Cerebellar nuclear complex (tissue), 1 donor: ENCODE results near the gene SEL1L.
"Not testable (repeated sequence)": the region's sequence is repeated elsewhere in the genome, so short reads cannot be mapped to it uniquely, and the experiment has no call there.

ENCODE experiments used
- DNase-seq, 2 experiments: peaks; one replicate each; lab custom pipeline; 2025; lab: John Stamatoyannopoulos, UW

Gene SEL1L

GRCh38 chr14:81525129-81525528 is 8.5 kb downstream of the SEL1L start:
- DNase-seq = no peak

DNA sequence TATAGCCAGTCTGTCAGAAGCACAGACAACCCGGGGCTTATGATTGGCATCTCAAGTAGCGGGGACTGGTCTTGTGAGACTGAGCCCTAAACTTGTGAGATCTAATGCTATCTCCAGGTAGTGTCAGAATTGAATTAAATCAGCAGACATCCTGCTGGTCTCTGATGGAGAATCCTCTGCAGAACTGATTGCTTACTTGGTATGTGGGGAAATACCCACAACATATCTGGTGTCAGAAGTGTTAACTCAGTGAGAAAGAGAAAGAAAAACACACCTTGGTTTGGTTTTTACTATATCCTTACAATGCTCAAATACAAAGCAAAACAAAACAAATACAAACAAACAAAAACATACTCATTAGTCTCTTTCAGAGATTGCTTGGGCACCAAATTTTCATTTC is 10.0 kb downstream of the SEL1L start:
- no peak for DNase-seq

DNA sequence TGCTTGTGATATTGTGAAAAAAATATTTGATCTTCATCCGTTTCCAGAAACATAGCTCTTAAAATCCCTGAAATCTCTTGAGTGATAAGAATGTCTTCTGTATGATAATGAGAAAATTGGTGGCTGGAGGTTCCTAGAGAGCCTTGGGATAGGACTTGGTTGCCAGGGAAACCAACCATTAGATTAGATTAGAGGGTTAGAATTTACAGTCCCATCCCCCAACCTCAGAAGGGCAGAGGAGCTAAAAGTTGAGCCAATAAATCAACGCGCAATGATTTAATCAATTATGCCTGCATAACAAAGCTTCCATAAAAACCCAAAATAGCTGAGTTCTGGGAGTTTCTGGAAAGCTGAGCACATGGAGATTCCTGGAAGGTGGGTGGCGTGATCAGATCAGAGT is 10.6 kb downstream of the SEL1L start:
- DNase-seq = no peak

GRCh38 chr14:81521356-81521755 is 12.3 kb downstream of the SEL1L start:
- no peak for DNase-seq

DNA sequence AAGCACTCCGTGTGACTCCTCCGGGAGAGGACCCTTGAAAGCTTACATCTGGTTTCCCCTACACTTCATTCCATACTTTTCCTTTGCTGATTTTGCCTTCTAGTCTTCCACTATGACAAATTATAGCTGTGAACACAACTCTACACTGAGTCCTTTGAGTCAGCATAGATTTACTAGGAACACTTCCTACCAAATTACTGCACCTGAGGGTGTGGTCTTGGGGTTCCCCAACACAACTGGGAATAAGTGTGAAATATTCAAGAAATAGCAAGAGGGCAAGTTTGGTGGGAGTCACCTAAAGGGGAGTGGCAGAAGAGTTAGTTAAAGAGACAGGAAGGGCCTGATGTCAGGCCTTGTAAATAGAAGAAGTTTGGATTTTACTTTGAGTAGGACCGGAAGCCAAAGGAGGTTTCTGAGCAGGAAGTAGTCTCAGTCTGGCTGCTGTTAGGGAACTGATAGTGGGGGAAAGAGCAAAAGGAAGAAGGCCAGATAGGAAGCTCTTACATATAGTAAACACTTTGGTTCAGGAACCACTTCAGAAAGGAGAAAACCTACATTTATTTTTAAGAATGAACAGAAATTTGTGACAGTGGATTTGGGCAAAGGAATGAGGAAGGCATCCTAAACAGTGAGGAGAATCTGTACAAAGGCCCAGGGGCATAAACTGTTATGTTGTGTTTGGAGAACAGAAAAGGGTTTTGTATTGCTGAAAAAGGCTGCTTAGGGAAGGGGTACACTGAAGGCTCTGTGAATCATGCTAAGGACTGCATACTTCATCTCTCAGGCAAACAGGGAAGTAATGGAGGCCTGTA is 14.2 kb downstream of the SEL1L start:
- DNase-seq = no peak

- DNase-seq = no peak
These were observed 15.8 kb downstream of the SEL1L start for GRCh38 chr14:81517798-81518398.

DNA sequence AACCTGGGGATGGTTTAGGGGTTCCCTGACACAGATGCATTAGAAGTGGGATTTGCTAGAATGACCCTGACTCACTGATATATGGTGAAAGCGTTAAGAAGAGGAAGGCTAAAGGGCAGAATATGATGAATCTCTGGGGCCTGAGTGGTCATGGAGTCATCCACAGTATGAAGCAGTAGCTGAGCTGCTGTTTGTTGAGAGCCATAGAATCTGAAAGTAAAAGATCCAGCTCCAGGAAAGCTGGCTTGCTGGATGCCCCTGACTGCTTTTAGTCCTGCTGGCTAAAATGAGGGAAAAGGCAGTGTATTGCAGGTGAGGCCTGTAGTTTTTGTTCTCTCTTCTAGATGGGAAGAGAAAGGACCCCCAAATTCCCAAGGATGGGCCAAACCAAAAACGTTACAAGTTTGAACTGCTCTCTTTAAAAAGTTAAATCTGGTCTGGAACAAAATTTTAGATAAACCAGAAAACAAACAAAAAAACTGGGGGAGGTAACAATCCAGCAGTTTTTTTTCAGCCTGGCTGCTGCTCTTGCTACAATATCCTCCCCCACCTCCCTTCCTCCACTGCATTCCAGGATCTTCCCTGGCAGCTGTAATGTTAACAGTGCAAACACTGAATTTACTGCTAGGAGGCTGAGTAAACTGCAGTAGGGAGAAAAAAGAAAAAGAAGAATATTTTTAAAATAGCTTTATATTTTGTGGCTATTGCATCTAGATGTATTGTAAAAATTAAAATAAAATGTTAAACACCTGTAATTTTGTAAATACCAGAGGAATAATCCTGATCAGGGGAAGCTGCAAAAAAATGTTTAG is 16.5 kb downstream of the SEL1L start:
- DNase-seq = no peak

- DNase-seq = not testable (repeated sequence)
These were observed 17.7 kb downstream of the SEL1L start for GRCh38 chr14:81515927-81516326.

GRCh38 chr14:81512826-81513225 is 20.8 kb downstream of the SEL1L start:
- not testable (repeated sequence) for DNase-seq

DNA sequence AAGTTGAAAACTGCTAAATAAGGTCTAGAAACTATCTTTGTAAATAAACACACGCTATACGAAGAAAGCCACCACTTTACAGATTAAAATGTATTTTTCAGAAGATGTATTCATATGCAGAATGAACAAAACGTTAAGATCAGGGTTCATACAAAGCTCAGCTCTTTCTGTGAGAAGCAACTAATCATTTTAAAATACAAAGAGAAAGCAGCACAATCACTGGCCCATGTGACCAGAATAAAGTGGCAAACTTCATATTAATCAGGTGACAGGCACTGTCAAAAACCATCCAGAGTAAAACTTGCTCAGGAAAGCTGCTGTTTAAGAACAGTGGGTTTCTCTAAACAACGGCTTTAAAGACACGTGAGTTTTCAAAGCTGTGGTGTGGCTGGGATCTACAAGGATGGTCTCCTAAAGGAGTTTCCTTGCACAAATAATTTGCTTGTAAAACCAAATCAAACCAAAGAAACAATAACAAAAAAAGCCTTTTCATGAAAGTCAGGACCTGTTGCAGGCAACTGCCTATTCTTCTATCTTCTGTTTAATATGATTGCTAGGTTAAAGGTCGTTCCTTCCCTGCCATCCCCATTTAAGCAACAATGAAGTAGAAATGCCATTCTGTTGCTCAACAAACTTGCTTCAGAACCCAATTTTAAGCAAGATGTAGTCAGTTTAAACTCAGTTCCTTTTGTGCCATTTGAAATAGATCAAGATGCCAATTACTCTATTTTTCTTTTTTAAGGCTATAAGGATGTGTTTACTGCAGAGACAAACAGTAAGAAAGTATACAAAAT is 22.3 kb downstream of the SEL1L start:
- no peak for DNase-seq

- no peak for DNase-seq
These were observed 23.7 kb downstream of the SEL1L start for GRCh38 chr14:81509838-81510452.

- no peak for DNase-seq
These were observed 24.3 kb downstream of the SEL1L start for GRCh38 chr14:81509321-81509720.

- no peak for DNase-seq
These were observed 27.2 kb downstream of the SEL1L start for GRCh38 chr14:81506487-81506886.

- no peak for DNase-seq
These were observed 28.8 kb downstream of the SEL1L start for GRCh38 chr14:81504864-81505263.

DNA sequence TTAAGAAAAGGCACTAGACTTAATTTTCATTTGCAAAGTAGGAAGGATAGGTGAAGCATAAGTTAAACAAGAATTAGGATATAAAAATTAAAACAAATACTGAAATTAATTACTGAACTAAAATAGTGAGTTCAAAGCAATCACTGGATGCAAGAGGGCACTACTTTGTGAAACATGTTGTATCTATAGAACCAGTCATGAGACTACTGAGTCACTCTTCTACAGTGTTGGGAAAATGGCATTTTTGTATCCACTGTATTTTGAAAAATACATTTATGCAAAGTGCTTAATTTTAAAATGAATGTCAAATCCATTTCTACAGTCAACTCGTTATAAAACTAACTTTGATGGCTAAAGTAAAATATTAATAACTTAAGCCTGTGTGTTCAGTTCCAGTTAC is 47.9 kb downstream of the SEL1L start:
- no peak for DNase-seq

DNA sequence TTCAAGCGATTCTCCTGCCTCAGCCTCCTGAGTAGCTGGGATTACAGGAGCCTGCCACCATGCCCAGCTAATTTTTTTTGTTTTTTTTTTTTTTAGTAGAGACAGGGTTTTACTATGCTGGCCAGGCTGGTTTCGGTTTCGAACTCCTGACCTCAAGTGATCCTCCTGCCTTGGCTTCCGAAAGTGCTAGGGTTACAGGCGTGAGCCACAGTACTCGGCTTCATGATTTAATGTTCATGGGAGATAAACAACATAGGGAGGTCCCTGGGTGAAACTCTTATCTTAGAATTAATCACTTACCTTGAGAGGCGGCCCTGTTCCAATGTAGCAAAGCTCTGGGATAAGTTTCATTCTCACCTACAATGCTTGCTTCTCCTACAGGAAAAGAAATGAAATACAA is 48.3 kb downstream of the SEL1L start:
- no peak for DNase-seq

DNA sequence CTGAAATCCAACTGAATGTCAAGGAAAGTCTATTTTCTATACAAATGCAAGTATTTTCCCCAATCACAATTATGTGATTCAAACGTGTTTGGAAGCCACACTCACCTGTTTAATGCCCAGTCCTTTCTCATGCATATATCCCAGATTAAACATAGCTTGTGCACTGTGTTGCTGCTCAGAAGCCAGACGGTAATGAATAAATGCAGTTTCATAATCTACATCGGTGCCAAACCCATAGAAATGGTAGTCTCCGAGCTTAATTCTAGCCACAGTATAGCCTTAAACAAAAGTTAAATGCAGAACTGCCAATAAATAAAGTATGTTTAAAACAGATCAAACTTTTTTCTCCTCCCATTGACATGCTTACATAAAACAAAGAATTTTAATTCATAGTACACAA is 49.5 kb downstream of the SEL1L start:
- no peak for DNase-seq

DNA sequence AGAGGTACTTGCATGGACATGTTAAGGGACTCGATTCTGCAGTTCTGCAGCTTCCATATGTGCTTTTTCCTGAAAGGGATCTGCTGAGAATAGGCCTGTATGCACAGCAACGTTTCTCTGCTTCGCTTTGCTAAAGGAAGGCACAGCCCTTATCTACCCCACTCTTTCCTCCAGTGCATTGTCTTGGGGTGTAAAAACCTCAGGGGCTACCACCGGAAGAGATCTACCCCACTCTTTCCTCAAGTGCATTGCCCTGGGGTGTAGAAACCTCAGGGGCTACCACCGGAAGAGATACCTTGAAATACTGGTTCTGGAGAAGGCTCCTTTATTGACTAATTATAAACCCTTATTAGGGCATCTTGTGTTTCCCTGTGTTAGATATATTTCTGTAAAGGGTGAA is 52.9 kb downstream of the SEL1L start:
- DNase-seq = no peak

DNA sequence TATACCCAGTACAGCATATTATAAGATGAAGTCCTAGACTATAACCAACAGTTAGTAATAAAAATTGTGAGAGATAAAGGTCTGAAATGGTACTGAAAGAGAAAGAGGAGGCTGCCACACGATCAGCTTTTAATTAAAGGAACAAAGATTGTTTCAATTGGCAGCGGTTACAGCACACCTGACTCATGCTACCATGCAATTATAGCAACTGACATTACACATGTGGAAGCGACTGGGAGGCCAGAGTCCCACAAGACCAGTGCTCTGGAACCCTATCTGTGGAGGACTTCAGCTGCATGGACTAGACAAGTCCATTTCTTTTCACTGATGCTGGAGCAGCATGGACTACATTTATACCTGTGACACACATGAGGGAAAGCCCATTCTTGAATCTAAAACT is 55.2 kb downstream of the SEL1L start:
- DNase-seq = no peak

GRCh38 chr14:81476816-81477215 is 56.8 kb downstream of the SEL1L start:
- no peak for DNase-seq

GRCh38 chr14:81474685-81475324 is 58.8 kb downstream of the SEL1L start:
- no peak for DNase-seq
